ENCODE results near the gene TMEM178B. TPM values are rescaled to one million over a fixed set of nuclear protein-coding genes. Genes with fewer than 3 reads are reported as not detected.

TMEM178B gene
- total and polyA plus RNA-seq, 10 of the 15 experiments (the other 5 are each of a cell fraction or from before 2014, with no cell fraction given), result 0.01 to 1.1 (median 0.04) TPM; not detected in 2

GRCh38 chr7:141483044-141483443 lies 409.2 kb downstream of the TMEM178B start:
- no peak for TF ChIP-seq ATF2 (IDR thresholded peaks at IDR 0.05; ENCODE audit: low read length)
- TF ChIP-seq NFYB (IDR thresholded peaks at IDR 0.05; ENCODE audit: insufficient read depth, low read depth, low read length), result no peak
- TF ChIP-seq CHD1 (IDR thresholded peaks at IDR 0.05; ENCODE audit: low read depth, low read length), result no peak
- TF ChIP-seq RELB (IDR thresholded peaks at IDR 0.05; ENCODE audit: low read depth), result no peak
- TF ChIP-seq NKRF (conservative IDR thresholded peaks at IDR 0.05), result no peak
- no peak for TF ChIP-seq KLF5 (IDR thresholded peaks at IDR 0.05; ENCODE audit: partially characterized antibody)
- TF ChIP-seq WRNIP1 (IDR thresholded peaks at IDR 0.05; ENCODE audit: borderline replicate concordance, low read depth, low read length), result no peak
- TF ChIP-seq SRF (IDR thresholded peaks at IDR 0.05; ENCODE audit: low read depth in 2 of 2, low read length in 2 of 2), result no peak
- TF ChIP-seq POLR2A (IDR thresholded peaks at IDR 0.05; ENCODE audit: low read depth, low read length), result no peak
- TF ChIP-seq REST (IDR thresholded peaks at IDR 0.05; ENCODE audit: low read depth, low read length), result no peak
- TF ChIP-seq, protein P1, sequence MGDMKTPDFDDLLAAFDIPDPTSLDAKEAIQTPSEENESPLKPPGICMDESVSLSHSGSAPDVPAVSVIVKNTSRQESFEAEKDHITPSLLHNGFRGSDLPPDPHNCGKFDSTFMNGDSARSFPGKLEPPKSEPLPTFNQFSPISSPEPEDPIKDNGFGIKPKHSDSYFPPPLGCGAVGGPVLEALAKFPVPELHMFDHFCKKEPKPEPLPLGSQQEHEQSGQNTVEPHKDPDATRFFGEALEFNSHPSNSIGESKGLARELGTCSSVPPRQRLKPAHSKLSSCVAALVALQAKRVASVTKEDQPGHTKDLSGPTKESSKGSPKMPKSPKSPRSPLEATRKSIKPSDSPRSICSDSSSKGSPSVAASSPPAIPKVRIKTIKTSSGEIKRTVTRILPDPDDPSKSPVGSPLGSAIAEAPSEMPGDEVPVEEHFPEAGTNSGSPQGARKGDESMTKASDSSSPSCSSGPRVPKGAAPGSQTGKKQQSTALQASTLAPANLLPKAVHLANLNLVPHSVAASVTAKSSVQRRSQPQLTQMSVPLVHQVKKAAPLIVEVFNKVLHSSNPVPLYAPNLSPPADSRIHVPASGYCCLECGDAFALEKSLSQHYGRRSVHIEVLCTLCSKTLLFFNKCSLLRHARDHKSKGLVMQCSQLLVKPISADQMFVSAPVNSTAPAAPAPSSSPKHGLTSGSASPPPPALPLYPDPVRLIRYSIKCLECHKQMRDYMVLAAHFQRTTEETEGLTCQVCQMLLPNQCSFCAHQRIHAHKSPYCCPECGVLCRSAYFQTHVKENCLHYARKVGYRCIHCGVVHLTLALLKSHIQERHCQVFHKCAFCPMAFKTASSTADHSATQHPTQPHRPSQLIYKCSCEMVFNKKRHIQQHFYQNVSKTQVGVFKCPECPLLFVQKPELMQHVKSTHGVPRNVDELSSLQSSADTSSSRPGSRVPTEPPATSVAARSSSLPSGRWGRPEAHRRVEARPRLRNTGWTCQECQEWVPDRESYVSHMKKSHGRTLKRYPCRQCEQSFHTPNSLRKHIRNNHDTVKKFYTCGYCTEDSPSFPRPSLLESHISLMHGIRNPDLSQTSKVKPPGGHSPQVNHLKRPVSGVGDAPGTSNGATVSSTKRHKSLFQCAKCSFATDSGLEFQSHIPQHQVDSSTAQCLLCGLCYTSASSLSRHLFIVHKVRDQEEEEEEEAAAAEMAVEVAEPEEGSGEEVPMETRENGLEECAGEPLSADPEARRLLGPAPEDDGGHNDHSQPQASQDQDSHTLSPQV (IDR thresholded peaks at IDR 0.05), result no peak
- Histone ChIP-seq H3K27me3 (replicated peaks in 1 of 2; ENCODE audit: control insufficient read depth in 2 of 2, insufficient read depth in 2 of 2, low read length in 1 of 2) (peaks cover 0 to 3% of the 10 kb centered on the region in 2 experiments; a peak in 2 of 4 replicates), H3K4me2 (ENCODE audit: control insufficient read depth, insufficient read depth) (no peak overlapping the region), H2AFZ (ENCODE audit: control insufficient read depth, low read depth, low read length) (no peak overlapping the region), H3K36me3 (ENCODE audit: control insufficient read depth in 2 of 2, insufficient read depth in 2 of 2, low read length in 1 of 2) (no peaks in the 10 kb centered on the region), H3K4me3 (no peak overlapping the region), H3K4me1 (ENCODE audit: control insufficient read depth, insufficient read depth, low read length) (no peaks in the 10 kb centered on the region), H3K27ac (ENCODE audit: control insufficient read depth, insufficient read depth) (no peak overlapping the region), H3K9ac (ENCODE audit: control insufficient read depth, insufficient read depth, low read length) (no peak overlapping the region), H3K79me2 (ENCODE audit: control insufficient read depth, insufficient read depth, low read length) (no peaks in the 10 kb centered on the region), H3K9me3 (replicated peaks; ENCODE audit: control insufficient read depth, insufficient read depth, low read length) (no peaks in the 10 kb centered on the region), H4K20me1 (ENCODE audit: control insufficient read depth, insufficient read depth) (no peaks in the 10 kb centered on the region)
- ATAC-seq, result peak; percentile 62
- no peak for DNase-seq (ENCODE audit: low read depth, low spot score)
- ChIA-PET SMC1A (ENCODE audit: uncharacterized antibody, unreplicated experiment) (interaction anchor here (1.1 kb wide), 1 partner anchor 256 kb away, joined by 3 read pairs; no protein-coding TSS in a partner anchor), POLR2A (no interaction called here), RAD21 (ENCODE audit: unreplicated experiment) (no interaction called here), CTCF (no interaction called here)
- in situ Hi-C loops (cut with MboI) (no loop called here), intact Hi-C loops (cut with micrococcal nuclease; ENCODE audit: unreplicated experiment) (no loop called here)
- 8% methylated on average over 2 of the region's 2 CpGs for WGBS (ENCODE audit: insufficient coverage, insufficient replicate concordance, low lambda C conversion rate, missing lambda C conversion rate)
- no TSS peak for BruUV-seq (replicated peaks)
- no peak for FAIRE-seq

All from GM12878 (cell line).